Activated T-cell treated with anti-CD3 and anti-CD28 coated beads, Interleukin-2, amount 50 U/mL, for 24 hours (primary cell): Measurements from ENCODE around the gene FALEC.

Experiments
- DNase-seq: peaks from one replicate; pipeline ENCODE4 v3.0.0-alpha.2; 2020
- H3K27ac Mint-ChIP-seq: 2 replicates; pipeline ENCODE4 v1.8.0; 2020; ENCODE audit warnings: mild to moderate bottlenecking, mixed read lengths
- H3K27me3 Mint-ChIP-seq: 2 replicates; pipeline ENCODE4 v1.8.0; 2020; ENCODE audit warnings: mixed read lengths
- H3K36me3 Mint-ChIP-seq: 2 replicates; pipeline ENCODE4 v1.8.0; 2020; ENCODE audit warnings: low read depth, mixed read lengths
- H3K4me1 Mint-ChIP-seq: 2 replicates; pipeline ENCODE4 v1.8.0; 2020; ENCODE audit warnings: low read depth, mixed read lengths
- H3K4me3 Mint-ChIP-seq: 2 replicates; pipeline ENCODE4 v1.8.0; 2020; ENCODE audit warnings: mild to moderate bottlenecking, moderate library complexity, mixed read lengths
- H3K9me3 Mint-ChIP-seq: 2 replicates; pipeline ENCODE4 v1.8.0; 2020; ENCODE audit warnings: mixed read lengths

FALEC gene

DNA sequence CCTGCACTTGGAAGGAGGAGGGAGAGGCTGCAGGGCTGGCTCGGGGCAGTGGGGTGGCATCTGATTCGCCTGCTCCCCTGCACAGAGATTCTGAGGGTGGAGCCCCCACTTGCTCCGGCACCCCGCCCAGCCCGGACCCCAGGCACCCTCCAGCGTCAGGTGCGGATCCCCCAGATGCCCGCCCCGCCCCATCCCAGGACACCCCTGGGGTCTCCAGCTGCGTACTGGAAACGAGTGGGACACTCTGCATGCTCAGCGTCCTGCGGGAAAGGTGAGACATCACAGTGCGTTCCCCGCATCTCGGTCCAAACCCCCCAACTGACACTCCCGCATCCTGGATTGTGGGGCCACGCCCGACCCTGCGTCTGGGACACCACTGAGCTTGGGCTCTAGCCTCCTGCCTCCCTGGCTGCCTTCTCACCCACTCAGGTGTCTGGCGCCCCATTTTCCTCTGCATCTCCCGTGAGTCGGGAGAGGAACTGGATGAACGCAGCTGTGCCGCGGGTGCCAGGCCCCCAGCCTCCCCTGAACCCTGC, 41.6 kb downstream of the FALEC start:
- H3K27me3 Mint-ChIP-seq, result no peaks in the 10 kb centered on the region
- no peak for DNase-seq
- no peak overlapping the region for H3K27ac Mint-ChIP-seq
- H3K36me3 Mint-ChIP-seq, result peaks cover 5% of the 10 kb centered on the region
- H3K9me3 Mint-ChIP-seq, result no peaks in the 10 kb centered on the region
- peaks cover 32% of the 10 kb centered on the region for H3K4me1 Mint-ChIP-seq
- no peak overlapping the region for H3K4me3 Mint-ChIP-seq

DNA sequence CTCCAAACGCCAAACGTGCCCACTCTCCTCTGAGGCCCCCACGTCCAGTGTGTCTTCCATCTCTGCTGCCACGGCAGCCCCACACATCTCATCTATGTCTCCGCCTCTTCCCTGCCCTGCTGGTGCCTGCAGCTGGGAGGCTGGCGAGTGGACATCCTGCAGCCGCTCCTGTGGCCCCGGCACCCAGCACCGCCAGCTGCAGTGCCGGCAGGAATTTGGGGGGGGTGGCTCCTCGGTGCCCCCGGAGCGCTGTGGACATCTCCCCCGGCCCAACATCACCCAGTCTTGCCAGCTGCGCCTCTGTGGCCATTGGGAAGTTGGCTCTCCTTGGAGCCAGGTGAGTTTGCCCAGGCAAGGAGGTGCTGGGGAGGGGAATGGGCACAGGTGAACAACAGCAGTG, 42.3 kb downstream of the FALEC start:
- H3K9me3 Mint-ChIP-seq, result no peaks in the 10 kb centered on the region
- H3K36me3 Mint-ChIP-seq, result peaks cover 5% of the 10 kb centered on the region
- no peak for DNase-seq
- H3K4me1 Mint-ChIP-seq, result peaks cover 32% of the 10 kb centered on the region
- H3K27ac Mint-ChIP-seq, result peak overlapping the region; percentile 40
- no peak overlapping the region for H3K4me3 Mint-ChIP-seq
- no peaks in the 10 kb centered on the region for H3K27me3 Mint-ChIP-seq

DNA sequence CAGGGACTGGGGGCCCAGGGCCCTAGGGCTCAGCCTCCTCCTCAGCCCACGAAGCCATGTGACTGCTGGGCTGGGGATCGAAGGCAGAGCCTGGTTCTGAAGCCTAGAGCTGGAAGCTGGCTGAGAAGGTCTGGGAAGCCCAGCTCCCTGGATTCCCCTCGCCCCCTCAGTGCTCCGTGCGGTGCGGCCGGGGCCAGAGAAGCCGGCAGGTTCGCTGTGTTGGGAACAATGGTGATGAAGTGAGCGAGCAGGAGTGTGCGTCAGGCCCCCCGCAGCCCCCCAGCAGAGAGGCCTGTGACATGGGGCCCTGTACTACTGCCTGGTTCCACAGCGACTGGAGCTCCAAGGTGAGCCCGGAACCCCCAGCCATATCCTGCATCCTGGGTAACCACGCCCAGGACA, 42.8 kb downstream of the FALEC start:
- H3K4me1 Mint-ChIP-seq, result peaks cover 33% of the 10 kb centered on the region

DNA sequence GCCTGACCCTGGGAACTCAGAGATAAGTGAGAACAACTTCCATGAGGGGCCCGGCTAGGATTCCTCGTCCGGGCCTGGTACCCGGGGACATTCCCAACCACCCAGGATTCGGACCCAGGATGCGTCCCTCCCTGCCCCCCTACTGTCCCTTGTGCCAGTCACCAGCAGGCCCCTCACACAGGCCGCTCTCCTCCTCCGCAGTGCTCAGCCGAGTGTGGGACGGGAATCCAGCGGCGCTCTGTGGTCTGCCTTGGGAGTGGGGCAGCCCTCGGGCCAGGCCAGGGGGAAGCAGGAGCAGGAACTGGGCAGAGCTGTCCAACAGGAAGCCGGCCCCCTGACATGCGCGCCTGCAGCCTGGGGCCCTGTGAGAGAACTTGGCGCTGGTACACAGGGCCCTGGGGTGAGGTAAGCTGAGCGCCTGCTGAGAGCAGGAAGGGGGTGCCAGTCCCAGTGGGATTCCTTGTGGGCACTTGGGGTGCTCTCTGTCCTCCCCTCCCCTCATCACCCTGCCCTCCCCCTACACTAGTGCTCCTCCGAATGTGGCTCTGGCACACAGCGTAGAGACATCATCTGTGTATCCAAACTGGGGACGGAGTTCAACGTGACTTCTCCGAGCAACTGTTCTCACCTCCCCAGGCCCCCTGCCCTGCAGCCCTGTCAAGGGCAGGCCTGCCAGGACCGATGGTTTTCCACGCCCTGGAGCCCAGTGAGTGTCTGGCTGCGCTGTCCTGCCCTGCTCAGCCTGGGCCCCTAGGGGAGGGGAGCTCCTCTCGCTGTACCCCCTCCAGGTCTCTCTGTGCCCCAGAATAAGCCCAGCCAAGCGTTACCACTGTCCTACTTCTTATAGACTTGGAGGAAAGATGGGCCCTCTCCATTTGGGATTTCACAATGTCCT, 43.5 kb downstream of the FALEC start:
- Mint-ChIP-seq H3K4me3 (no peak overlapping the region), H3K27ac (no peak overlapping the region), H3K4me1 (peaks cover 39% of the 10 kb centered on the region), H3K27me3 (no peaks in the 10 kb centered on the region), H3K9me3 (no peaks in the 10 kb centered on the region), H3K36me3 (peaks cover 5% of the 10 kb centered on the region)
- DNase-seq, result no peak

More for the DNA sequence above, 42.8 kb downstream of the FALEC start:
- no peak overlapping the region for H3K4me3 Mint-ChIP-seq
- no peak for DNase-seq
- no peaks in the 10 kb centered on the region for H3K27me3 Mint-ChIP-seq
- no peaks in the 10 kb centered on the region for H3K9me3 Mint-ChIP-seq
- no peak overlapping the region for H3K27ac Mint-ChIP-seq
- H3K36me3 Mint-ChIP-seq, result peaks cover 5% of the 10 kb centered on the region

DNA sequence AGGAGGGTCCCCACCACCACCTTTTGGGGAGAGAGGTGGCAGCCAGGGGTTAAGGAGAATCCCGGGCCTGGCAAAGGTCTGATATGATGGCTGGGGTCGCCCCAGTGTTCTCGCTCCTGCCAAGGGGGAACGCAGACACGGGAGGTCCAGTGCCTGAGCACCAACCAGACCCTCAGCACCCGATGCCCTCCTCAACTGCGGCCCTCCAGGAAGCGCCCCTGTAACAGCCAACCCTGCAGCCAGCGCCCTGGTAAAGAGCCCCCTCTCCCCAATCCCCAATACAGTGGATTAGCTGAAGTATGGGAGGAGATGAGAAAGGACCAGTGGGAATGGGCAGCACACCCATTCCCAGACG, 44.1 kb downstream of the FALEC start:
- Mint-ChIP-seq H3K9me3 (no peaks in the 10 kb centered on the region), H3K4me3 (no peak overlapping the region), H3K4me1 (peaks cover 46% of the 10 kb centered on the region), H3K27me3 (no peaks in the 10 kb centered on the region), H3K36me3 (peaks cover 5% of the 10 kb centered on the region), H3K27ac (peak overlapping the region; percentile 100)
- no peak for DNase-seq

DNA sequence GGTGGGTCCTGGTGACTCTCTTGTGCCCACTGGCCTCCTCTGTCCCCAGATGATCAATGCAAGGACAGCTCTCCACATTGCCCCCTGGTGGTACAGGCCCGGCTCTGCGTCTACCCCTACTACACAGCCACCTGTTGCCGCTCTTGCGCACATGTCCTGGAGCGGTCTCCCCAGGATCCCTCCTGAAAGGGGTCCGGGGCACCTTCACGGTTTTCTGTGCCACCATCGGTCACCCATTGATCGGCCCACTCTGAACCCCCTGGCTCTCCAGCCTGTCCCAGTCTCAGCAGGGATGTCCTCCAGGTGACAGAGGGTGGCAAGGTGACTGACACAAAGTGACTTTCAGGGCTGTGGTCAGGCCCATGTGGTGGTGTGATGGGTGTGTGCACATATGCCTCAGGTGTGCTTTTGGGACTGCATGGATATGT, 44.5 kb downstream of the FALEC start:
- Mint-ChIP-seq H3K9me3 (no peaks in the 10 kb centered on the region), H3K36me3 (peaks cover 8% of the 10 kb centered on the region), H3K4me3 (peak overlapping the region; percentile 92), H3K4me1 (peaks cover 50% of the 10 kb centered on the region), H3K27ac (peak overlapping the region; percentile 100), H3K27me3 (no peaks in the 10 kb centered on the region)
- DNase-seq, result peak; percentile 83

DNA sequence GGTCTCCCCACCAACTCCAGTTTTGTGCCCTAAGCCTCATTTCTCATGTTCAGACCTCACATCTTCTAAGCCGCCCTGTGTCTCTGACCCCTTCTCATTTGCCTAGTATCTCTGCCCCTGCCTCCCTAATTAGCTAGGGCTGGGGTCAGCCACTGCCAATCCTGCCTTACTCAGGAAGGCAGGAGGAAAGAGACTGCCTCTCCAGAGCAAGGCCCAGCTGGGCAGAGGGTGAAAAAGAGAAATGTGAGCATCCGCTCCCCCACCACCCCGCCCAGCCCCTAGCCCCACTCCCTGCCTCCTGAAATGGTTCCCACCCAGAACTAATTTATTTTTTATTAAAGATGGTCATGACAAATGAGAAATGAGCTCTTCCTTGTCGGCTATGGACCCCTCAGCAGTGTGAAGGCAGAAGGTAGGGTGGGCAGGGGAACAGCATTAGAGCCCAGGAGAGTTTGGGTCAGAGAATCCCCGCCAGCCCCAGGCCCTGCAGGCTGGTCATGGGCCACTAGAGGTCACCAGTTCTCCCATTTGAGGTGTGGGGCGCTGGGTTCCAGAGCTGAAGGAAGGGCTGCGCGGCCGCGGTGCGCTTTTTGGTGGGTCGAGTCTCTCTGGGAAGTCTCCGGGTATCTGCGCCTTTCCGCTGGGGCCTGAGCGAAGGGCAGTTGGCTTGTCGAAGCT, 45.2 kb downstream of the FALEC start:
- Mint-ChIP-seq H3K4me3 (peak overlapping the region; percentile 92), H3K4me1 (peaks cover 53% of the 10 kb centered on the region)
- DNase-seq, result peak; percentile 90

DNA sequence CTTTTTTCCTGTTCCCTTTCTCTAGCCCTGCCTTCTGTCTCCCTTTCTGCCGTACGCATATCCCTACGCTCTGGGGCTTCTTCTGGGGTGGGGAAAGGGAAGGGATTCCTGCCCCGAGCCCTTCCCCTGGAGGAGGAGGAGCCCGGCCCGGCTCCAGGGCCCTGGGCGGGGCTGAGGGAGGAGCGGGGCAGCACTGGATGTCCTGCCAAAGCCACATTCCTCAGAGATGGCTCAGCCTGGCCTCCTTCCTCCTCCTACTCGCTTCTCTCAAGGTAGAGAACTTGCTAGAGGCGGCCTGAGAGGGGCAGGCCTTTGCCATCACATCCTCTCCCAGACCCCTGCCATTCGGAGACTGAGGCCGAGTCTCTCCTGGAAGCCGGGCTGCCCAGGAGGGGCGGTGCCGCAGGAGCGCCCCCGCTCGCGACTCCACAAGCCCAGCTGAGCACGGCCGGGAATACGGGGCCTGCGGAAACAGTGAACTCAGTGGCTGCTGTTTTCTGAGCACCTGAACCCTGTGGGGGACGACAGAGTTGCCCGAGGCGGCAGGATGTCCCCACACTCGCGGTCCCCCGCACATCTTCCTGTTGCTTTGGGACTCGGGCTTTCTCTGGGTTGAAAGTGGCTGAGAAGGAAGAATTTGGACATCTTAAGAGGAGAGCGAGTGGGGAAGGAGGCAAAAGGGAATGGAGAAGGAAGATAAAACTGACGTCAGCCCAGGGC, 45.9 kb downstream of the FALEC start:
- Mint-ChIP-seq H3K4me3 (peak overlapping the region; percentile 92), H3K9me3 (no peaks in the 10 kb centered on the region), H3K27ac (peak overlapping the region; percentile 100), H3K4me1 (peaks cover 60% of the 10 kb centered on the region), H3K36me3 (peaks cover 10% of the 10 kb centered on the region), H3K27me3 (no peaks in the 10 kb centered on the region)
- no peak for DNase-seq

More for the DNA sequence above, 45.2 kb downstream of the FALEC start:
- peaks cover 6% of the 10 kb centered on the region for H3K36me3 Mint-ChIP-seq
- H3K27me3 Mint-ChIP-seq, result no peaks in the 10 kb centered on the region
- H3K9me3 Mint-ChIP-seq, result no peaks in the 10 kb centered on the region
- H3K27ac Mint-ChIP-seq, result peak overlapping the region; percentile 100

DNA sequence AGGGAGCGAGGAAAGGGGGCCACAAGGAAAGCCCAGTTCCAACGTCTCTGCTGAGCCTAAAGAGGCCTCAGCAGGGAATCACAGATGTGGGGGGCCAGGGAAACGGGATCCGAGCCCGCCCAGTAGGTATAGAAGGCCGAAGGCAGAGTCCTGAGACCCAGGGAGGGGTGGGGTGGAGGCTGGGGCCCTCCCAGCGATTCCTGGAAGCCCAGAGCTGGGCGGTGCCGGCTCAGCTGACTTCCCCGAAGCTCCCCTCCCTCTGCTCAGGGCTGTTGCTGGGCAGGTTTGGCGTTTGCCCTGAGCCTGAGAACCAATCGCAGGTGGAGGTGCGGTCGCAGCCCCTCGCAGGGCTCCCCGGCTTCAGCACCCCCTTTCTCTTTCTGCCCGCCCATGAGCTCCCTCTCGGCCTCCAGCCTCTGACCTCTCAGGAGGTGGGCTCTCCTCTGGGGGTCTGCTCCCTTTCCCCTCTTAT, 46.5 kb downstream of the FALEC start:
- H3K36me3 Mint-ChIP-seq, result peaks cover 11% of the 10 kb centered on the region
- peak overlapping the region; percentile 92 for H3K4me3 Mint-ChIP-seq
- DNase-seq, result peak; percentile 92
- H3K27me3 Mint-ChIP-seq, result no peaks in the 10 kb centered on the region
- peaks cover 66% of the 10 kb centered on the region for H3K4me1 Mint-ChIP-seq
- H3K27ac Mint-ChIP-seq, result peak overlapping the region; percentile 100
- no peaks in the 10 kb centered on the region for H3K9me3 Mint-ChIP-seq

DNA sequence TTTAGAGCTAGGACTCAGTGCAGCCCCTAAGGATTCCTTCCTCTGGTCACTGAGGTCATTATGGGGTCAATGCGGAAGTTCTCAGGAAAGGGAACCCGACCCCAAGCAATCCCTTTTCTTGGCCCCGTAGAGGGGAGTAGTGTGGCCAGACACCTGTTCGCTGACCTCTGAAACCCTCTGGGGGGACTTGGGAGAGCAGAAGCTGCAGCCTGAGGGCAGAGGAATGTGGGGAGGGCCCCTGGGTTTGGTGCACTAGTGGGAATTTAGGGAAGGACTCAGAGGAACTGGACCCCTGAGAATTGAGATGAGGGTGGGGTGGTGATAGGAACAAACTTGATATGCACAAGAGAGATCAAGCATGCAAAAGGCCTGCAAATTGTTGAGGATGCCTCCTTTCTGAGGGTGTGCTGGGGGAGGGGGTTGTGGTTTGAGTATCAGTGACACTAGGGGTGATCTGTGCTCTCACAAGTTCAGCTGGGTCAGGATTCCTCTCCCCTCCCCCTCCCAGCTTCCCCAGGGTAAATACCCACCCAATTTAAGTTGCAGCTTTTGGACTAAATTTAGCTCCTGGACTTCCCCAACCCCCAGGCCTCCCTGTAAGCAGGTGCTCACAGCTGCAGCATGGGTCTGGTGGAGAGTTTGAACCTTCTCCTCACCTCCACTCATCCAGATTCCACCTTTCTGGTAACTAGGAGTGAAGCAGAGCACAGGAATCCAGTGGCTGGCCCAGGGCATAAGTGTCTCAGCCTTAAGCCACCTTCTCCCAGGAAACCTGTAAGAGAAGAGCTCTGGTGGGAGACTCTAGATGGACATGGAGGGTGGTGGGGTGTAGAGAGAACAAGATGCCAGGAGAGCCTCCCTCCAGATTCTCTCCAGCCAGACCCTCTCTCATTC, 47.1 kb downstream of the FALEC start:
- DNase-seq, result peak; percentile 77
- Mint-ChIP-seq H3K27ac (peak overlapping the region; percentile 100), H3K4me1 (peaks cover 73% of the 10 kb centered on the region), H3K4me3 (peak overlapping the region; percentile 92), H3K9me3 (no peaks in the 10 kb centered on the region), H3K36me3 (peaks cover 15% of the 10 kb centered on the region), H3K27me3 (no peaks in the 10 kb centered on the region)

DNA sequence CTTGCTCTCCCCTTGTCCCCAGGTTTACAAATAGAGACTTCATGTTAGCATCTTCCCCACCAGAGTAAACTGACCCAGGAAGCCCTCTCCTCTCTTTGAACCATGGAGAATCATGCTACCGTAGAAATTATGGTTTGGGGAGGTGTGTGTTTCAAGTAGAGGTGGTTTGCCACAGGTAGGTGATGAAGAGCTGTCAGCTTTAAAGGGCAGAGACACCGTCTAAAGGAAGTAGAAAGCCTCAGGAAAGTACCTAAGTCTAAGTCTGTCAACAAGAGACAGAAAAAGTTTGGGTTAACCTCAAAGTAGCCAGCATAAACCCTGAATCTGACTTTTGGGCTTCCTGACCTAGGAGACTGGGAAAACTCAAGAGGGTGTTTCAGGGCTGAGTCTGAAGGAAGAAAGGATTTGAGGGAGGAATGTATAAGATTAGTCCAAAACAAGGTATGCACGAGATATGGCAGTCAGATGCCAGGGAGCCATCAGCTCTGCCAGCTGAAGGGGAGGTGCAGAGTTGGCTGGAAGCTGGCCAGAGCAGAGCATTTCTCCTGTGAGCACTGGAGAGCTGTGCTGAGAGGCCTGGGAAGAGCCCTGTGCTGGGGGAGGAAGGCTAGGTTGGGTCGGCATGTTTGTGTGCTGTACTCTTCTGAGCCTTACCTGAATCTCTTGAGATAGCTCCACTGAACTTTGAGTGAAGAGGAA, 47.9 kb downstream of the FALEC start:
- H3K36me3 Mint-ChIP-seq, result peaks cover 15% of the 10 kb centered on the region

DNA sequence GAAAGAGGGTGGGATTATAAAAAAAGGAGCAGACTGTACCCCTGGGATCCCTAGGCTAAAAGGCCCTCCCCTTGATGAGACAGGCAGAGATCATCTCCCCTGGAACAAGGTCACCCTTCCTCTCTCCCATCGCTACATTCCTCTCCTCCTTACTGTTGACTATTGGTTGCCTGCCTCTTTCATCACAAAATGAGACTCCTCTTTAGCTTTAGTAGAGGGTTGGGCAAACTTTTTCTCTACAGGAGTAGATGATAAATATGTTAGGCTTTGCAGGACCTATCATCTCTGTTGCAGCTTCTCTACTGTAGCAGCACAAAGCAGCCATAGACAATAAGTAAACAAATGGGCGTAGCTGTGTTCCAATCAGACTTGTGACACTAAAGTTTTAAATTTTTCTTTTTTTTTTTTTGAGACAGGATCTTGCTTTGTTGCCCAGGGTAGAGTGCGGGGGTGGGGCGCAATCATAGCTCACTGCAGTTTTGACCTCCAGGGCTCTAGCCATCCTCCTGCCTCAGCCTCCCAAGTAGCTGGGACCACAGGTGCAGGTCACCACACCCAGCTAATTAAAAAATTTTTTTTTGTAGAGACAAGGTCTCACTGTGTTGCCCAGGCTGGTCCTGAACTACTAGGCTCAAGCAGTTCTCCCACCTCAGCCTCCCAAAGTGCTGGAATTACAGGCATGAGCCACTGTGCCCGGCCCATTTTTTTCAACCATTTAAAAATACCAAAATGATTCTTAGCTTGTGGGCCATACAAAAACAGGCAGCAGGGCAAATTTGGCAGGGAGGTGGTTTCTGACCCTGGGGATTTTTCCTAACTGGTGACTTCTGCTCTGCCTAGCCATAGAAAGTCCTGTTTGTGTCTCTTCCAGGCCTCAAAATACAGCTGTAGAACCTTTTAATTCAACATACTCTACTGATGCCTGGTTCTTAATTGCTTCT, 48.8 kb downstream of the FALEC start:
- no peak for DNase-seq
- Mint-ChIP-seq H3K4me1 (peaks cover 88% of the 10 kb centered on the region), H3K27me3 (no peaks in the 10 kb centered on the region), H3K9me3 (no peaks in the 10 kb centered on the region), H3K36me3 (peaks cover 17% of the 10 kb centered on the region), H3K27ac (peak overlapping the region; percentile 100), H3K4me3 (peak overlapping the region; percentile 92)

More for the DNA sequence above, 47.9 kb downstream of the FALEC start:
- Mint-ChIP-seq H3K4me3 (peak overlapping the region; percentile 92), H3K9me3 (no peaks in the 10 kb centered on the region), H3K27me3 (no peaks in the 10 kb centered on the region), H3K4me1 (peaks cover 81% of the 10 kb centered on the region), H3K27ac (peak overlapping the region; percentile 100)
- peak; percentile 56 for DNase-seq
